MCF 10A (cell line): ENCODE results near the gene HSPA12A. TPM values are rescaled to one million over a fixed set of nuclear protein-coding genes. Genes with fewer than 3 reads are reported as not detected.
A peak's percentile ranks its signal among the peaks of the same experiment; 100 is the strongest.

Source experiments
- BruUV-seq: library from RNA; stranded (reverse); fragments of 400-500 nt; replicated peaks from 2 replicates; lab custom pipeline; 2021; lab: Mats Ljungman, UMichigan
- CTCF ChIA-PET: fragments of 300-600 bp; sonication (Branson Sonifier 250); formaldehyde crosslinking; extraction: SDS; loops from one replicate; lab custom pipeline; 2021; ENCODE audit warnings: antibody characterized with exemption, inconsistent platforms; lab: Yijun Ruan, JAX
- POLR2A ChIA-PET: fragments of 300-600, 350-650 bp; sonication (Branson Sonifier 250); formaldehyde crosslinking; extraction: SDS; loops from one replicate; lab custom pipeline; 2020; ENCODE audit warnings: antibody characterized with exemption, inconsistent platforms; lab: Yijun Ruan, JAX
- DNase-seq: peaks from one replicate; pipeline ENCODE4 v3.0.0-alpha.2; 2018; ENCODE audit not compliant: unreplicated experiment
- H3K27ac Mint-ChIP-seq: one replicate; pipeline ENCODE4 v1.8.0; 2022; ENCODE audit warnings: mild to moderate bottlenecking, low read depth, mixed read lengths; ENCODE audit not compliant: unreplicated experiment
- H3K27me3 Mint-ChIP-seq: one replicate; pipeline ENCODE4 v1.8.0; 2022; ENCODE audit warnings: mixed read lengths; ENCODE audit not compliant: insufficient read depth, unreplicated experiment
- H3K36me3 Mint-ChIP-seq: one replicate; pipeline ENCODE4 v1.8.0; 2022; ENCODE audit warnings: mild to moderate bottlenecking, moderate library complexity, mixed read lengths; ENCODE audit not compliant: insufficient read depth, unreplicated experiment
- H3K4me1 Mint-ChIP-seq: one replicate; pipeline ENCODE4 v1.8.0; 2022; ENCODE audit warnings: mixed read lengths; ENCODE audit not compliant: insufficient read depth, unreplicated experiment
- H3K4me3 Mint-ChIP-seq: one replicate; pipeline ENCODE4 v1.8.0; 2022; ENCODE audit warnings: mild to moderate bottlenecking, moderate library complexity, mixed read lengths; ENCODE audit not compliant: unreplicated experiment
- H3K9me3 Mint-ChIP-seq: one replicate; pipeline ENCODE4 v1.8.0; 2022; ENCODE audit warnings: mixed read lengths; ENCODE audit not compliant: unreplicated experiment
- CTCF ChIP-seq: fragments of 200-600 bp; IDR thresholded peaks from one replicate; pipeline ENCODE4 v1.8.0; 2022; ENCODE audit warnings: antibody characterized with exemption, mild to moderate bottlenecking; ENCODE audit not compliant: unreplicated experiment
- intact Hi-C: fragments of 100-400 bp; cut with micrococcal nuclease; formaldehyde crosslinking; loops from 2 replicates; pipeline ENCODE4 v1.14.1; 2022
- total RNA-seq: library from RNA; stranded (reverse); gene quantifications from 2 replicates; pipeline ENCODE4 v1.2.3, GENCODE V29; 2022

HSPA12A gene
- total RNA-seq, 1 experiment from 2014 or later: 9.1 TPM

- no peaks in the 10 kb centered on the region for H3K36me3 Mint-ChIP-seq
- no peaks in the 10 kb centered on the region for H3K27me3 Mint-ChIP-seq
- H3K27ac Mint-ChIP-seq: peak overlapping the region; percentile 60
- no peak for TF ChIP-seq CTCF
- ChIA-PET POLR2A (interaction anchor here (0.5 kb wide), 1 partner anchor 377 kb away, joined by 3 read pairs; no protein-coding TSS in a partner anchor), CTCF (interaction anchor here (4.8 kb wide), 1 partner anchor 43 kb away, joined by 42 read pairs; no protein-coding TSS in a partner anchor)
- no peaks in the 10 kb centered on the region for H3K9me3 Mint-ChIP-seq
- DNase-seq: no peak
- BruUV-seq: no TSS peak
- H3K4me3 Mint-ChIP-seq: no peak overlapping the region
- peaks cover 14% of the 10 kb centered on the region for H3K4me1 Mint-ChIP-seq
- intact Hi-C loops: no loop called here
Observed at GRCh38 chr10:116744885-116745284, 2.5 kb upstream of the HSPA12A start.

GRCh38 chr10:116744163-116744753 lies 1.9 kb upstream of the HSPA12A start:
- H3K9me3 Mint-ChIP-seq: no peaks in the 10 kb centered on the region
- no peak for DNase-seq
- no peak for TF ChIP-seq CTCF
- H3K4me1 Mint-ChIP-seq: peaks cover 14% of the 10 kb centered on the region
- peak overlapping the region; percentile 45 for H3K4me3 Mint-ChIP-seq
- H3K36me3 Mint-ChIP-seq: no peaks in the 10 kb centered on the region
- no TSS peak for BruUV-seq
- no peak overlapping the region for H3K27ac Mint-ChIP-seq
- no peaks in the 10 kb centered on the region for H3K27me3 Mint-ChIP-seq
- POLR2A ChIA-PET: interaction anchor here (0.5 to 1.6 kb wide), 2 partner anchors 17 to 378 kb away, joined by 3 to 5 read pairs; no protein-coding TSS in a partner anchor
- intact Hi-C loops: no loop called here
- CTCF ChIA-PET: interaction anchor here (2.3 to 4.8 kb wide), 2 partner anchors 43 kb away, joined by 9 to 42 read pairs; no protein-coding TSS in a partner anchor

- CTCF ChIA-PET: interaction anchor here (0.6 to 2.3 kb wide), 5 partner anchors 26 to 737 kb away, joined by 3 to 9 read pairs (median 3); no protein-coding TSS in a partner anchor
- no peak for TF ChIP-seq CTCF
- H3K9me3 Mint-ChIP-seq: no peaks in the 10 kb centered on the region
- no peak for DNase-seq
- H3K4me3 Mint-ChIP-seq: peak overlapping the region; percentile 71
- intact Hi-C loops: loop anchor here (2.0 kb wide), 1 partner anchor 61 kb away; no protein-coding TSS in a partner anchor
- no peaks in the 10 kb centered on the region for H3K27me3 Mint-ChIP-seq
- POLR2A ChIA-PET: interaction anchor here (0.8 to 1.9 kb wide), 9 partner anchors 10 to 46 kb away, joined by 3 to 29 read pairs (median 5); no protein-coding TSS in a partner anchor
- no TSS peak for BruUV-seq
- H3K4me1 Mint-ChIP-seq: peaks cover 7% of the 10 kb centered on the region
- H3K36me3 Mint-ChIP-seq: no peaks in the 10 kb centered on the region
- H3K27ac Mint-ChIP-seq: no peak overlapping the region
Observed at GRCh38 chr10:116743266-116744064, 1.1 kb upstream of the HSPA12A start.
